Suprapubic skin (tissue), 4 donors: Measurements from ENCODE around the gene FXYD7. TPM values are rescaled to one million over a fixed set of nuclear protein-coding genes. Genes with fewer than 3 reads are reported as not detected.
"Not testable (repeated sequence)": the region's sequence is repeated elsewhere in the genome, so short reads cannot be mapped to it uniquely, and the experiment has no call there.

Experiments
- DNase-seq, 2 donors: peaks; one replicate each; pipeline ENCODE4 v3.0.0-alpha.2; 2019; ENCODE audit warnings: low spot score in 2 of 2
- H3K27ac ChIP-seq: fragments of 200-600 bp; sonication (generic); one replicate; pipeline ENCODE4 v1.5.1; 2019
- H3K27me3 ChIP-seq: fragments of 200-600 bp; sonication (generic); one replicate; pipeline ENCODE4 v1.5.1; 2019
- H3K36me3 ChIP-seq: fragments of 200-600 bp; sonication (generic); one replicate; pipeline ENCODE4 v1.5.1; 2019
- H3K4me1 ChIP-seq: fragments of 200-600 bp; sonication (generic); one replicate; pipeline ENCODE4 v1.5.1; 2019
- H3K4me3 ChIP-seq: fragments of 200-600 bp; sonication (generic); one replicate; pipeline ENCODE4 v1.5.1; 2019; ENCODE audit warnings: mild to moderate bottlenecking
- H3K9me3 ChIP-seq: fragments of 200-600 bp; sonication (generic); one replicate; pipeline ENCODE4 v1.5.1; 2019
- CTCF ChIP-seq, 2 donors: fragments of 200-600 bp in 1 of 2; fragments of 450-650 bp in 1 of 2; sonication (generic) in 1 of 2; IDR thresholded peaks; one replicate each; pipeline ENCODE4 v1.5.1; 2016 to 2019; ENCODE audit warnings: antibody characterized with exemption in 2 of 2, mild to moderate bottlenecking in 1 of 2, moderate library complexity in 1 of 2
- EP300 ChIP-seq: sonication (generic); formaldehyde crosslinking; IDR thresholded peaks from one replicate; pipeline ENCODE4 v1.6.1; 2017; ENCODE audit warnings: antibody characterized with exemption
- POLR2A ChIP-seq, 2 donors: fragments of 450-650 bp; IDR thresholded peaks; one replicate each; pipeline ENCODE4 v1.6.1; 2017; ENCODE audit warnings: antibody characterized with exemption in 2 of 2, mild to moderate bottlenecking in 2 of 2, moderate library complexity in 2 of 2
- POLR2AphosphoS5 ChIP-seq, 3 donors: sonication (generic); formaldehyde crosslinking; IDR thresholded peaks; one replicate each; pipeline ENCODE4 v1.6.1; 2017; ENCODE audit warnings: antibody characterized with exemption in 3 of 3
- WGBS: methylation state at CpG from one replicate; pipeline ENCODE4 v1.1.5; 2018; 5-methylcytosine and 5-hydroxymethylcytosine counted together
- total RNA-seq, 4 donors: library from RNA; depleted of rRNA; stranded (reverse); fragments of >200 nt; gene quantifications; one replicate each; pipeline ENCODE4 v1.1.0, GENCODE V29; 2016

Gene FXYD7
- total RNA-seq, 4 donors from 2014 or later = 2.2 TPM; not detected in 3

DNA sequence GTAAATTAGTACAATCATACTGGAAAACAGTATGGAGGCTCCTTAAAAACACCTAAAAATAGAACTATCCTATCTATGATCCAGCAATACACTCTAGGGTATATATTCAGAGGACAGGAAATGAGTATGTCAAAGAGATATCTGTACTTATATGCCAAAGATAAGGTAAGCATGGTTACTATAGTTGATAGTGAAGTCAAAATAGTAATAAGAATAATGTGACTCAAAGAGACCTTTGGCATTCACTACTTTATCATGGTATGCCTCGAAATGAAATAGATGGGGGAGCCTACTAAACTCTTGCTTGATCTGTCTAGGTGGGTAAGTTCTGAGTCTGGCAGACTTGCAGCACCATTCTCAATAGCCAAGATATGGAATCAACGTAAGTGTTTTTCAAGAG is 41.8 kb downstream of the FXYD7 start:
- Histone ChIP-seq H3K27ac (no peak overlapping the region), H3K9me3 (no peaks in the 10 kb centered on the region), H3K4me3 (no peak overlapping the region), H3K27me3 (no peaks in the 10 kb centered on the region), H3K4me1 (no peaks in the 10 kb centered on the region), H3K36me3 (no peaks in the 10 kb centered on the region)
- no peak for TF ChIP-seq POLR2AphosphoS5 (IDR thresholded peaks at IDR 0.05)
- TF ChIP-seq EP300 = no peak
- no peak for TF ChIP-seq CTCF (IDR thresholded peaks at IDR 0.05)
- TF ChIP-seq POLR2A (IDR thresholded peaks at IDR 0.05) = no peak
- no peak for DNase-seq
- WGBS = 73% methylated on average over 2 of the region's 2 CpGs

DNA sequence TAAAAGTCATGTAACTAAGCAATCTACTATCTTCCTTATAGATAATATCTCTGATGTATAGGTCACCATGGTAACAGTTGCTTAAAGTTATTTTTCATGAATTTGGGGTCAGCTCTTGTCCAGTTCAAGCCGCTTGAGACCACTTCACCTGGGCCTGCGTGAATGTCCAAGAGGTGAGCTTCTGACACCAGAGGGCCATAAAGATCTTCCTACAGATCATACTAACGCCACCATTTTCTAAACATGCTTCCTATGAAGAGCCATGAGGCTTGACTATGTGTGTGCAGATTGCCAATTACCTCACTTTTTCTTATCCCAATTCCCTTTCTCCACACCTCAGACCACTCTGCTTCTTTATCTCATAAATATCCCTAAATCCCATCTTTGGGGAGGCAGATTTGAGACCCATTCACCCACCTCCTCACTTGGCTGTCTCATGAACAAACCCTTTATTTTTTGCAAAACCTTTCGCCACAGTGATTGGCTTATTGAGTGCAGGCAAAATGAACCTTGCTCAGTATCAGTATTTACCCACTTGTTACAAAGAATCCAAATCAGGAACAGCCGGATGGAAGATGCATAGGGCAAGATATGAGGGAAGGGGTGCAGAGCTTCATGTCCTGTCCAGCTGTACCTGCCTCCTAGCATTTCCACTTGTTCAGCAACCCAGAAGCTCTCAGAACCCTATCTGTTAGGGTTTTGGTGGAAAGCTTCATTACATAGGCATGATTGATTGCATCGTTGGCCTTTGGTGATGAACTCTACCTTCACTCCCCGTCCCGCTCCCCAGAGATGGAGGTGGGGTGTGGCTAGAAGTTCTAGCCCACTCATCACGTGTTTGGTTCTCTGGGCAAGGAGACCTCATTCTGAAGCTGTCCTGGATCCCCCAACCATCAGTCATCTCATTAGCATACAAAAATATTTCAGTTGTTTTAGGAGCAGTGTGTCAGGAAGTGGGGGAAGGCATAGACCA is 51.2 kb downstream of the FXYD7 start:
- Histone ChIP-seq H3K9me3 (no peaks in the 10 kb centered on the region), H3K4me3 (no peak overlapping the region), H3K27ac (no peak overlapping the region), H3K27me3 (no peaks in the 10 kb centered on the region), H3K36me3 (no peaks in the 10 kb centered on the region), H3K4me1 (no peaks in the 10 kb centered on the region)
- 73% methylated on average over 9 of the region's 9 CpGs for WGBS
- TF ChIP-seq CTCF (IDR thresholded peaks at IDR 0.05) (no peak), EP300 (no peak), POLR2AphosphoS5 (IDR thresholded peaks at IDR 0.05) (no peak), POLR2A (IDR thresholded peaks at IDR 0.05) (no peak)
- no peak for DNase-seq

- WGBS = 47% methylated on average over 2 of the region's 2 CpGs
These were observed 52.8 kb downstream of the FXYD7 start for GRCh38 chr19:35195830-35196229.

GRCh38 chr19:35196861-35197260 is 53.8 kb downstream of the FXYD7 start:
- H3K36me3 ChIP-seq, H3K27ac ChIP-seq, DNase-seq, H3K27me3 ChIP-seq, H3K4me3 ChIP-seq, H3K9me3 ChIP-seq, H3K4me1 ChIP-seq: not testable (repeated sequence)
- WGBS = 78% methylated on average over 6 of the region's 6 CpGs

More at GRCh38 chr19:35195830-35196229, 52.8 kb downstream of the FXYD7 start:
- no peak for DNase-seq
- TF ChIP-seq CTCF (IDR thresholded peaks at IDR 0.05) = no peak
- TF ChIP-seq POLR2A (IDR thresholded peaks at IDR 0.05) = no peak
- TF ChIP-seq POLR2AphosphoS5 (IDR thresholded peaks at IDR 0.05) = no peak
- no peak for TF ChIP-seq EP300
- H3K27me3 ChIP-seq = no peaks in the 10 kb centered on the region
- H3K4me3 ChIP-seq = no peak overlapping the region
- H3K9me3 ChIP-seq = no peaks in the 10 kb centered on the region
- H3K36me3 ChIP-seq = no peaks in the 10 kb centered on the region
- H3K27ac ChIP-seq = no peak overlapping the region
- no peaks in the 10 kb centered on the region for H3K4me1 ChIP-seq

GRCh38 chr19:35199481-35199880 is 56.4 kb downstream of the FXYD7 start:
- H3K4me1 ChIP-seq = no peaks in the 10 kb centered on the region
- 64% methylated on average over 2 of the region's 2 CpGs for WGBS
- H3K27ac ChIP-seq = no peak overlapping the region
- H3K4me3 ChIP-seq = no peak overlapping the region
- no peaks in the 10 kb centered on the region for H3K36me3 ChIP-seq
- DNase-seq = no peak
- H3K27me3 ChIP-seq = no peaks in the 10 kb centered on the region
- no peaks in the 10 kb centered on the region for H3K9me3 ChIP-seq
- TF ChIP-seq POLR2AphosphoS5 (IDR thresholded peaks at IDR 0.05) (no peak), EP300 (no peak), POLR2A (IDR thresholded peaks at IDR 0.05) (no peak)

GRCh38 chr19:35202722-35203688 is 60.0 kb downstream of the FXYD7 start:
- Histone ChIP-seq H3K9me3 (no peaks in the 10 kb centered on the region), H3K27me3 (no peaks in the 10 kb centered on the region), H3K4me1 (no peaks in the 10 kb centered on the region), H3K4me3 (no peak overlapping the region), H3K36me3 (no peaks in the 10 kb centered on the region), H3K27ac (no peak overlapping the region)
- 87% methylated on average over 4 of the region's 4 CpGs for WGBS
- DNase-seq = no peak
- TF ChIP-seq EP300 (no peak), CTCF (IDR thresholded peaks at IDR 0.05) (no peak), POLR2AphosphoS5 (IDR thresholded peaks at IDR 0.05) (no peak), POLR2A (IDR thresholded peaks at IDR 0.05) (no peak)
